IMR-90 (cell line): ENCODE measurements around the gene RPTOR. TPM values are rescaled to one million over a fixed set of nuclear protein-coding genes. Genes with fewer than 3 reads are reported as not detected.

Source experiments
- ATAC-seq: fragments of 200-7000 bp; cut with Tn5 transposase; 2 replicates; pipeline ENCODE4 v1.9.1; 2020; ENCODE audit warnings: low read depth, mild to moderate bottlenecking, moderate library complexity
- BruUV-seq: library from RNA; stranded (reverse); fragments of 400-500 nt; replicated peaks from 2 replicates; lab custom pipeline; 2021; lab: Mats Ljungman, UMichigan
- CTCF ChIA-PET: fragments of 300-600 bp; formaldehyde crosslinking; extraction: SDS; loops from one replicate; lab custom pipeline; 2021; ENCODE audit warnings: antibody characterized with exemption; lab: Yijun Ruan, JAX
- POLR2A ChIA-PET: fragments of 300-600 bp; sonication (Branson Sonifier 250); formaldehyde crosslinking; loops from one replicate; lab custom pipeline; 2022; ENCODE audit warnings: antibody characterized with exemption; ENCODE audit not compliant: unreplicated experiment; lab: Charles Lee
- DNase-seq: peaks from one replicate; pipeline ENCODE4 v3.0.0; 2013
- H2AFZ ChIP-seq: replicated peaks from 2 replicates; pipeline ENCODE3; 2013; ENCODE audit warnings: low read length, mild to moderate bottlenecking; ENCODE audit not compliant: poor library complexity
- H2AK5ac ChIP-seq: 2 replicates; pipeline ENCODE4 v1.6.1; 2013; ENCODE audit warnings: low read depth, low read length, inconsistent platforms
- H2AK9ac ChIP-seq: replicated peaks from 2 replicates; pipeline ENCODE3; 2013; ENCODE audit warnings: mild to moderate bottlenecking, low read depth, low read length, moderate library complexity; ENCODE audit not compliant: poor library complexity
- H2BK120ac ChIP-seq: 2 replicates; pipeline ENCODE4 v1.6.1; 2013; ENCODE audit warnings: low read depth, low read length, inconsistent platforms
- H2BK15ac ChIP-seq: 3 replicates; pipeline ENCODE4 v1.6.1; 2013; ENCODE audit warnings: low read depth, low read length, inconsistent platforms
- H2BK20ac ChIP-seq: 2 replicates; pipeline ENCODE4 v1.6.1; 2013; ENCODE audit warnings: low read depth, mild to moderate bottlenecking, inconsistent platforms, low read length, moderate library complexity
- H2BK5ac ChIP-seq: 2 replicates; pipeline ENCODE4 v1.6.1; 2013; ENCODE audit warnings: mild to moderate bottlenecking, low read depth, low read length, inconsistent platforms; ENCODE audit not compliant: poor library complexity, severe bottlenecking
- H3K14ac ChIP-seq: replicated peaks from 2 replicates; pipeline ENCODE4 v1.6.1; 2013; ENCODE audit warnings: low read depth, low read length, inconsistent platforms
- H3K18ac ChIP-seq: 2 replicates; pipeline ENCODE4 v1.6.1; 2013; ENCODE audit warnings: low read depth, low read length, control low read depth
- H3K23ac ChIP-seq: 2 replicates; pipeline ENCODE4 v1.6.1; 2013; ENCODE audit warnings: low read depth, low read length, inconsistent platforms
- H3K27ac ChIP-seq: 2 replicates; pipeline ENCODE4 v1.5.1; 2013; ENCODE audit warnings: mild to moderate bottlenecking, control low read depth, low read length; ENCODE audit not compliant: insufficient read depth
- H3K27me3 ChIP-seq: 2 replicates; pipeline ENCODE4 v1.6.1; 2013; ENCODE audit warnings: low read length; ENCODE audit not compliant: control insufficient read depth, insufficient read depth
- H3K36me3 ChIP-seq: 2 replicates; pipeline ENCODE4 v1.6.1; 2013; ENCODE audit warnings: low read length, mixed read lengths; ENCODE audit not compliant: control insufficient read depth, insufficient read depth
- H3K4ac ChIP-seq: 2 replicates; pipeline ENCODE4 v1.6.1; 2013; ENCODE audit warnings: low read depth, low read length, inconsistent platforms
- H3K4me1 ChIP-seq: 2 replicates; pipeline ENCODE4 v1.6.1; 2013; ENCODE audit warnings: low read length, mixed read lengths; ENCODE audit not compliant: control insufficient read depth, insufficient read depth
- H3K4me2 ChIP-seq: 2 replicates; pipeline ENCODE4 v1.6.1; 2013; ENCODE audit warnings: low read depth, mild to moderate bottlenecking, control low read depth, low read length, moderate library complexity
- H3K4me3 ChIP-seq: 2 replicates; pipeline ENCODE4 v1.5.1; 2013; ENCODE audit warnings: low read depth, mild to moderate bottlenecking, control low read depth, low read length, moderate library complexity; ENCODE audit not compliant: insufficient read depth
- H3K56ac ChIP-seq: 2 replicates; pipeline ENCODE4 v1.6.1; 2013; ENCODE audit warnings: low read length, inconsistent platforms; ENCODE audit not compliant: insufficient read depth; ENCODE audit errors: extremely low read depth
- H3K79me1 ChIP-seq, 2 experiments: 2 replicates each; pipeline ENCODE4 v1.6.1; 2013; ENCODE audit warnings: low read length in 2 of 2, inconsistent platforms in 1 of 2, low read depth in 1 of 2
- H3K9ac ChIP-seq: 2 replicates; pipeline ENCODE4 v1.6.1; 2013; ENCODE audit warnings: low read depth, low read length, control low read depth
- H3K9me1 ChIP-seq: 2 replicates; pipeline ENCODE4 v1.6.1; 2013; ENCODE audit warnings: low read length, inconsistent platforms; ENCODE audit not compliant: insufficient read depth
- H3K9me3 ChIP-seq: 2 replicates; pipeline ENCODE4 v1.6.1; 2013; ENCODE audit warnings: low read length; ENCODE audit not compliant: control insufficient read depth, insufficient read depth
- H4K20me1 ChIP-seq: 2 replicates; pipeline ENCODE4 v1.6.1; 2013; ENCODE audit warnings: low read length, inconsistent platforms; ENCODE audit not compliant: insufficient read depth
- H4K5ac ChIP-seq: 2 replicates; pipeline ENCODE4 v1.6.1; 2013; ENCODE audit warnings: mild to moderate bottlenecking, low read depth, low read length, control low read depth
- H4K8ac ChIP-seq, 2 experiments: 2 replicates each; pipeline ENCODE4 v1.6.1; 2013; ENCODE audit warnings: low read depth in 2 of 2, low read length in 2 of 2, control low read depth in 1 of 2, inconsistent platforms in 1 of 2
- H4K91ac ChIP-seq: 2 replicates; pipeline ENCODE4 v1.6.1; 2013; ENCODE audit warnings: low read depth, low read length, inconsistent platforms; ENCODE audit not compliant: insufficient read depth
- BHLHE40 ChIP-seq: fragments of 150-350 bp; IDR thresholded peaks from 2 replicates; pipeline ENCODE4 v1.6.1; 2016; ENCODE audit warnings: mild to moderate bottlenecking, low read depth, low read length
- CEBPB ChIP-seq: IDR thresholded peaks from 2 replicates; pipeline ENCODE4 v1.6.1; 2012; ENCODE audit warnings: low read depth, low read length, improper control_type of control experiment
- CHD1 ChIP-seq: IDR thresholded peaks from 2 replicates; pipeline ENCODE4 v1.6.1; 2012; ENCODE audit warnings: low read depth, low read length, improper control_type of control experiment
- MAFK ChIP-seq: IDR thresholded peaks from 2 replicates; pipeline ENCODE4 v1.6.1; 2012; ENCODE audit warnings: low read depth, low read length, improper control_type of control experiment
- MAZ ChIP-seq: IDR thresholded peaks from 2 replicates; pipeline ENCODE4 v1.6.1; 2012; ENCODE audit warnings: low read depth, mild to moderate bottlenecking, low read length, improper control_type of control experiment, moderate library complexity, borderline replicate concordance
- POLR2A ChIP-seq: IDR thresholded peaks from 2 replicates; pipeline ENCODE4 v1.6.1; 2012; ENCODE audit warnings: mild to moderate bottlenecking, low read depth, low read length
- RAD21 ChIP-seq: IDR thresholded peaks from 2 replicates; pipeline ENCODE4 v1.6.1; 2012; ENCODE audit warnings: low read length, improper control_type of control experiment
- RCOR1 ChIP-seq: IDR thresholded peaks from 2 replicates; pipeline ENCODE4 v1.6.1; 2012; ENCODE audit warnings: mild to moderate bottlenecking, low read length, improper control_type of control experiment; ENCODE audit not compliant: insufficient replicate concordance
- RFX5 ChIP-seq: IDR thresholded peaks from 2 replicates; pipeline ENCODE4 v1.8.0; 2012; ENCODE audit warnings: low read depth, mild to moderate bottlenecking, low read length, moderate library complexity
- SMC3 ChIP-seq: fragments of 150-350 bp; IDR thresholded peaks from 2 replicates; pipeline ENCODE4 v1.6.1; 2016; ENCODE audit warnings: low read depth, mild to moderate bottlenecking, antibody characterized with exemption, low read length, moderate library complexity
- WGBS, 2 experiments: methylation state at CpG; one replicate each; pipeline versions ENCODE4 v1.1.5 to v1.1.7; 2013; ENCODE audit warnings: missing lambda C conversion rate in 2 of 2; ENCODE audit not compliant: insufficient read length in 1 of 2; ENCODE audit errors: extremely low coverage in 2 of 2; 5-methylcytosine and 5-hydroxymethylcytosine counted together
- dilution Hi-C: fragments of 300-500 bp; cut with HindIII; formaldehyde crosslinking; loops from one replicate; pipeline ENCODE4 v1.14.3; 2018; ENCODE audit warnings: low sequenced_read_pairs; ENCODE audit not compliant: unreplicated experiment
- in situ Hi-C: fragments of 300-500 bp; cut with MboI; formaldehyde crosslinking; loops from 3 replicates; pipeline ENCODE4 v1.14.3; 2019; ENCODE audit warnings: low sequenced_read_pairs, inconsistent platforms, mixed read lengths
- intact Hi-C: fragments of 100-400 bp; cut with micrococcal nuclease; formaldehyde crosslinking; loops from 2 replicates; pipeline ENCODE4 v1.10.0; 2022
- polyA plus RNA-seq, 3 experiments: library from polyadenylated mRNA; depleted of rRNA; stranded (reverse); fragments of >200 nt; gene quantifications; 2 replicates each; pipeline ENCODE4 v1.2.3, GENCODE V29; 2012; ENCODE audit warnings: low replicate concordance in 1 of 3
- total RNA-seq: library from RNA; depleted of rRNA; stranded (reverse); fragments of >200 nt; gene quantifications from 2 replicates; pipeline ENCODE4 v1.2.3, GENCODE V29; 2012
- TF ChIP-seq, protein P1 (sequence below): conservative IDR thresholded peaks from 2 replicates; pipeline ENCODE4 v1.5.1; 2012; ENCODE audit warnings: mild to moderate bottlenecking, low read depth, low read length, improper control_type of control experiment

The RPTOR gene
- total and polyA plus RNA-seq, 2 of the 4 experiments (the other 2 are of a cell fraction) = 10.8 to 14.7 TPM

DNA sequence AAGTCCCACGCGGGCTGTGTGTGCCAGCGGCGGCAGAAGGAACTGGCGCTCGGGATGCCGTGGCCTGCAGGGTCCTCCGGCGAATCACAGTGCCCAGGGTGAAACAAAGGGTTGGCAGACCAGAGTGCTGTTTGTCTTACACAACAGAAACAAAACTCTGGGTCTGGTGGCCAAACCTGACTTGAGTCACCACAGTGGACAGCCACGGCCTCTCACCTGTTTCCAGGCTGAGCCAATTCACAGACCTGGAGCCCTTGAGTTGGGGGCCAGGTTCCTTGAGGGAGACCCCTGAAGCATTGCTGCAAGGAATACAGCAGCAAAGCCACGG, 444.9 kb downstream of the RPTOR start:
- Histone ChIP-seq H3K9me1 (peaks cover 4% of the 10 kb centered on the region; the same call in 1 of the 2 replicates), H2BK5ac (no peak overlapping the region), H2BK120ac (no peak overlapping the region), H3K27ac (no peak overlapping the region), H4K91ac (no peak overlapping the region), H3K56ac (no peak overlapping the region), H2BK20ac (no peak overlapping the region), H3K79me1 (peaks cover 14 to 24% of the 10 kb centered on the region in 2 experiments; a peak in 3 of 4 replicates), H3K4me3 (no peak overlapping the region), H3K14ac (no peak overlapping the region), H2AK9ac (peak overlapping the region; percentile 49), H3K36me3 (no peaks in the 10 kb centered on the region), H3K9me3 (no peaks in the 10 kb centered on the region), H4K20me1 (no peaks in the 10 kb centered on the region; the same call in 1 of the 2 replicates), H3K9ac (no peak overlapping the region), H3K4me2 (no peak overlapping the region), H2AK5ac (no peak overlapping the region), H3K18ac (no peak overlapping the region), H4K5ac (no peak overlapping the region), H2BK15ac (no peak overlapping the region), H3K27me3 (no peaks in the 10 kb centered on the region), H3K4me1 (peaks cover 7% of the 10 kb centered on the region), H3K4ac (no peak overlapping the region), H4K8ac (no peak overlapping the region), H2AFZ (peak overlapping the region; percentile 90), H3K23ac (no peak overlapping the region)
- CTCF ChIA-PET = interaction anchor here (0.6 kb wide), 1 partner anchor 33 kb away, joined by 3 read pairs; no protein-coding TSS in a partner anchor
- 75% methylated on average over 8 of the region's 11 CpGs; no CpG with 5 or more reads in 1 of the 2 experiments for whole genome bisulfite sequencing, 2 experiments
- DNase-seq (no peak), ATAC-seq (no peak)
- in situ Hi-C loops = no loop called here
- intact Hi-C loops = loop anchor here (1.0 kb wide), 1 partner anchor 112 kb away; no protein-coding TSS in a partner anchor
- no TSS peak for BruUV-seq
- TF ChIP-seq MAZ (no peak), SMC3 (no peak), RCOR1 (no peak), POLR2A (no peak), MAFK (no peak), CHD1 (no peak), BHLHE40 (no peak), RFX5 (no peak), CEBPB (no peak), RAD21 (no peak)
- TF ChIP-seq, protein P1, sequence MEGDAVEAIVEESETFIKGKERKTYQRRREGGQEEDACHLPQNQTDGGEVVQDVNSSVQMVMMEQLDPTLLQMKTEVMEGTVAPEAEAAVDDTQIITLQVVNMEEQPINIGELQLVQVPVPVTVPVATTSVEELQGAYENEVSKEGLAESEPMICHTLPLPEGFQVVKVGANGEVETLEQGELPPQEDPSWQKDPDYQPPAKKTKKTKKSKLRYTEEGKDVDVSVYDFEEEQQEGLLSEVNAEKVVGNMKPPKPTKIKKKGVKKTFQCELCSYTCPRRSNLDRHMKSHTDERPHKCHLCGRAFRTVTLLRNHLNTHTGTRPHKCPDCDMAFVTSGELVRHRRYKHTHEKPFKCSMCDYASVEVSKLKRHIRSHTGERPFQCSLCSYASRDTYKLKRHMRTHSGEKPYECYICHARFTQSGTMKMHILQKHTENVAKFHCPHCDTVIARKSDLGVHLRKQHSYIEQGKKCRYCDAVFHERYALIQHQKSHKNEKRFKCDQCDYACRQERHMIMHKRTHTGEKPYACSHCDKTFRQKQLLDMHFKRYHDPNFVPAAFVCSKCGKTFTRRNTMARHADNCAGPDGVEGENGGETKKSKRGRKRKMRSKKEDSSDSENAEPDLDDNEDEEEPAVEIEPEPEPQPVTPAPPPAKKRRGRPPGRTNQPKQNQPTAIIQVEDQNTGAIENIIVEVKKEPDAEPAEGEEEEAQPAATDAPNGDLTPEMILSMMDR = no peak
- POLR2A ChIA-PET = no interaction called here
- dilution Hi-C loops = no loop called here
